Measurements from ENCODE around the gene SMLR1. TPM values are rescaled to one million over a fixed set of nuclear protein-coding genes. Genes with fewer than 3 reads are reported as not detected.

The SMLR1 gene
- total RNA-seq, 6 experiments from 2014 or later: not detected

DNA sequence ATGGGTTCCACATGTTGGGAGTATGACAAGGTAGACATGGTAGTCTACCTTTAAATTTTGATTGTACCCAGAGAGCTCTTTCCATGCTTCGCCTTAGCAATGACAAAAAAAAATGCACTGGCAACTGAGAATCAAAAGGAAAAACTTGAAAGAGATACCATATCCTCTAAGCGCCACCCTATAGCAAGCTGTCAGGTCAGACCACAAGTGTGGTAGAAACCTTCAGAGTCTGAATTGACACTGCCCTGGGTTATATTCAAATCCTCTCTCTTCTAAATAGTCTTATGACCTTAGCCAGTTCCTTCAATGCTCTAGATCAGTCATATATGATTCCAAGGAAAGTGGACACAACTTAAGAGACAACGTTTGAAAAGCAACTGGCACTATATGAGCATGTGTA lies 45.6 kb upstream of the SMLR1 start:
- peaks cover 18% of the 10 kb centered on the region for H3K9me3 Mint-ChIP-seq
- DNase-seq: no peak
- H3K27ac Mint-ChIP-seq: no peak overlapping the region
- no peaks in the 10 kb centered on the region; the same call in 1 of the 2 replicates for H3K27me3 Mint-ChIP-seq (ENCODE audit: insufficient read depth)
- peaks cover 19% of the 10 kb centered on the region for H3K36me3 Mint-ChIP-seq (ENCODE audit: low read depth)
- H3K4me1 Mint-ChIP-seq (ENCODE audit: low read depth): peaks cover 37% of the 10 kb centered on the region
- TF ChIP-seq, protein P1, sequence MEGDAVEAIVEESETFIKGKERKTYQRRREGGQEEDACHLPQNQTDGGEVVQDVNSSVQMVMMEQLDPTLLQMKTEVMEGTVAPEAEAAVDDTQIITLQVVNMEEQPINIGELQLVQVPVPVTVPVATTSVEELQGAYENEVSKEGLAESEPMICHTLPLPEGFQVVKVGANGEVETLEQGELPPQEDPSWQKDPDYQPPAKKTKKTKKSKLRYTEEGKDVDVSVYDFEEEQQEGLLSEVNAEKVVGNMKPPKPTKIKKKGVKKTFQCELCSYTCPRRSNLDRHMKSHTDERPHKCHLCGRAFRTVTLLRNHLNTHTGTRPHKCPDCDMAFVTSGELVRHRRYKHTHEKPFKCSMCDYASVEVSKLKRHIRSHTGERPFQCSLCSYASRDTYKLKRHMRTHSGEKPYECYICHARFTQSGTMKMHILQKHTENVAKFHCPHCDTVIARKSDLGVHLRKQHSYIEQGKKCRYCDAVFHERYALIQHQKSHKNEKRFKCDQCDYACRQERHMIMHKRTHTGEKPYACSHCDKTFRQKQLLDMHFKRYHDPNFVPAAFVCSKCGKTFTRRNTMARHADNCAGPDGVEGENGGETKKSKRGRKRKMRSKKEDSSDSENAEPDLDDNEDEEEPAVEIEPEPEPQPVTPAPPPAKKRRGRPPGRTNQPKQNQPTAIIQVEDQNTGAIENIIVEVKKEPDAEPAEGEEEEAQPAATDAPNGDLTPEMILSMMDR (IDR thresholded peaks at IDR 0.05): no peak
- no peak overlapping the region for H3K4me3 Mint-ChIP-seq

DNA sequence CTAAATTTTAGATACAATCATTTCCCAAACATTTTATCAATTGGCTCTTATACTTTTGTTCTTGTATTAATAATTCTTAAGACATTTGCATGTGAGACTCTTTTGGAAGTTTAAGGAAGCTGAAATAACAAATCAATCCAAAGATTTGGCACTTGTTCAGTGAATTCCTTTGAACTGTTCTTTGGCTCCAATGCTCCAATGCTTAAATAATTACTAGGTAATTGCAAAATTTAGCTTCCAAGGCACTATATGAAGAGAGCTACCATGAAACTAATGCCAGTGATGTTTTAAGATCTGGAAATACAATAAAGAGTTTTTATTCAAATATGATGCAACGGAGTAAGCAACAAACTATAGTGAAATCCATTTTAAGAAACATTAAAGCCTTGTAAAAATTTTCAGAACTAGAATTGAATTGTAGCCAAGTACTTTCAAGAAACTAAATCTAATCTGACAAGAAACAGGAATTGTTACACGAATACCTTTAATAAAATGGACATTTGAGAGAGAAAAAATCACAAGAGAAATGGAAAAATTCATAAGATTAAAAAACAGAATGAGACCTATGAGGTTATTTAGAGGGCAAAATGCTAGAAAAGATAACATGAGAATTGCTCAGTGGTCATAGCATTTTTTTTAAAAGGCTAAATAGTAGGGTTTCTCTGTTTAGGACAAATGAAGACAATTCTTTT lies 43.6 kb upstream of the SMLR1 start:
- Mint-ChIP-seq H3K27me3 (ENCODE audit: insufficient read depth) (no peaks in the 10 kb centered on the region; the same call in 1 of the 2 replicates), H3K4me3 (no peak overlapping the region), H3K36me3 (ENCODE audit: low read depth) (peaks cover 19% of the 10 kb centered on the region), H3K9me3 (peaks cover 18% of the 10 kb centered on the region), H3K4me1 (ENCODE audit: low read depth) (peaks cover 24% of the 10 kb centered on the region), H3K27ac (no peak overlapping the region)
- no peak for DNase-seq
- TF ChIP-seq, protein P1 (IDR thresholded peaks at IDR 0.05): no peak

DNA sequence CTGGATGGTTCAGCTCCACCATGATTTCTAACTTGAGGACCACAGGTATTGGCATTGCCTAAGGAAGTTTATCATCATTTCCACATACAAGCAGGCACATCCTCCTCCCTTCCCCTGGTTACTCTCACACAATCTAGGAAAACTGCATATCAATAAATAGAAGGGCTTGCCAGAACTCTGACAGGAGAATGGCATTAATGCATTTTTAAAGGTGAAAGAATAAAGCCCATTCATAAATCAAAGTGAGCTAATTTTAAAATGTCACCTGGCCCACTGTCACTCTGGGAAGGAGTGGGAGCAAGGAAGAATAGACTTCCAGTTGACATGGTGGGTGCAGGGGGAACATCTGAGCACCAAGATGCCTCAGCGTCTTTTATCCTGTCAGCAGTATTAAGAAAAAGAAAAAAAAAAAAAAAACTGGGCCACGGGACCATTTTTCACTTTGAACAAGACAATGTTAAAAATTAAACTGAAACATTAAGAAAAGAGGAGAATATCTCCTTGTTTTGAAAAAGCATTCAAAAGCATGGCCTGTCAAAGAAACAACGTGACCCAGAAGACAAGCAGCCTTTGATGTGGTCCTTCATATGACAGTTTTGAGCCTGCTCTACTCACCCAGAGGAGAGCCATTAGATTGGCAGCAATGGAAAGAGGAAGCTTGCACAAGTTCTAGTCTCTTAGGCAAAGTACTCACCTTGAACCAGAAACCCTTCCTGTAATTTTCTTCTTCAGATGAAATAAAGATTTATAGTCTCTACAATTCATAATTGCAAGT lies 39.3 kb upstream of the SMLR1 start:
- DNase-seq: no peak
- H3K27ac Mint-ChIP-seq: no peak overlapping the region
- no peaks in the 10 kb centered on the region for H3K9me3 Mint-ChIP-seq
- H3K4me3 Mint-ChIP-seq: no peak overlapping the region
- no peaks in the 10 kb centered on the region; the same call in 1 of the 2 replicates for H3K27me3 Mint-ChIP-seq (ENCODE audit: insufficient read depth)
- peaks cover 10% of the 10 kb centered on the region for H3K4me1 Mint-ChIP-seq (ENCODE audit: low read depth)
- no peaks in the 10 kb centered on the region for H3K36me3 Mint-ChIP-seq (ENCODE audit: low read depth)
- TF ChIP-seq, protein P1 (IDR thresholded peaks at IDR 0.05): no peak

DNA sequence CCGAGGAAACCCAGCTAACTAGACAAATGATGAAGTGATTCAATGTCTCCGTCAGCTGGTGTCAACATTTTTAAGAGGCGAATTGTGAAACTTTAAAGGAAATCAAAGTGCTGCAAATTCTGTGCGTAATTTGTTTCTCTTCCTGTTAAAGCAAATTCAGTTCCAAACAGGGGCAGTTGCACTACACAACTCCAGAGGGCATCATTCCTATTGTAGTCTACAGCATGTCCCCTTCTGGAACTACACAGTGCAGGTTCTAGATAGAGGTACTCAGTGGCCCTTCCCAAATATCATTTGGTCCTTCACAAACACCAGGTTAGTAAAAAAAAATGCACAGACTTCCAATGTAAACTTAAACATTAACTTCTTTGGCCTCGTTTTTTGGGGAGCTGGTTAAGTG lies 38.3 kb upstream of the SMLR1 start:
- no peaks in the 10 kb centered on the region; the same call in 1 of the 2 replicates for H3K36me3 Mint-ChIP-seq (ENCODE audit: low read depth)
- no peak overlapping the region for H3K4me3 Mint-ChIP-seq
- no peaks in the 10 kb centered on the region; the same call in none of the 2 replicates for H3K27me3 Mint-ChIP-seq (ENCODE audit: insufficient read depth)
- peaks cover 10% of the 10 kb centered on the region for H3K4me1 Mint-ChIP-seq (ENCODE audit: low read depth)
- DNase-seq: no peak
- H3K27ac Mint-ChIP-seq: no peak overlapping the region
- no peaks in the 10 kb centered on the region for H3K9me3 Mint-ChIP-seq
- TF ChIP-seq, protein P1 (IDR thresholded peaks at IDR 0.05): no peak; the same call in 1 of the 2 replicates

DNA sequence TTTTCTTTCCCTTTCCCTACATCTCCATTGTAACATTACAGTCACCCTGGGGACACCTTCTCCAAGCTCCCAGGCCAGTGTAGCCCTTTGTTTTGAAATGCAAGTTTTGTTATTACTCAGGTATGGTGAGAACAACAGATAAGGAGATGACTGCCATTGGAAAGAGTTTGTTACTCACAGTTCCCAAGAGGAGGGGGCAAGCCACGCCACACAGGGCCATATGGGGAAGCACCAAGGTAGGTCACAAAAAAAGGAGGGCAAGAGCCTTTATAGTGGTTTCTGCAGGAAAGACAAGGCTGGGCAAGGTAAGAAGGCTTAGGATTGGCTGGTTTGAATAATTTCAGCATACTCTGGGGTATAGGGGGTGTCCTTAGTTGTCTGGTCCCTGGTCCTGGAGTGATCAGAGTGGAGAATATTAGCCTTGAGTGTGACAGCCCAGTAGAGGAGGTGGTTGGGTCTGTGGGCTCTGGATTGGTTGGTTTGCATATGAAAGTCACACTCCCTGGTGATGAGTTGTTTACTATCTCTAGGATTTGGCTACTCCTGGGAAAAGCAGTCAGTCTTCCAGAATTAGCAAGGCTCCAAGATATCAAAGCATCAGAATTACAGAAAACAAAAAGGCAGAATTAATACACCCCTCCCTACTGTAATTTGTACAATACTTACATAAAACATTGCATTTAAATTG lies 33.1 kb upstream of the SMLR1 start:
- TF ChIP-seq, protein P1 (IDR thresholded peaks at IDR 0.05): no peak
- Mint-ChIP-seq H3K36me3 (ENCODE audit: low read depth) (peaks cover 5% of the 10 kb centered on the region), H3K27ac (no peak overlapping the region), H3K4me1 (ENCODE audit: low read depth) (peaks cover 24% of the 10 kb centered on the region), H3K9me3 (peaks cover 7% of the 10 kb centered on the region; the same call in 1 of the 2 replicates), H3K4me3 (no peak overlapping the region), H3K27me3 (ENCODE audit: insufficient read depth) (peaks cover 4% of the 10 kb centered on the region)
- DNase-seq: no peak
